Mucosa of gallbladder (tissue), 1 donor: ENCODE measurements around the gene CYP46A1. TPM values are rescaled to one million over a fixed set of nuclear protein-coding genes. Genes with fewer than 3 reads are reported as not detected.

ENCODE experiments used
- DNase-seq: peaks from one replicate; pipeline ENCODE4 v3.0.0-alpha.2; 2020; ENCODE audit warnings: low spot score
- total RNA-seq: library from RNA; stranded (reverse); gene quantifications from one replicate; pipeline ENCODE4 v1.2.1, GENCODE V29; 2021
- donor health status: DM: no; HTN: no; CAD: no.

Gene CYP46A1
- total RNA-seq, 1 donor from 2014 or later: 1.8 TPM

DNA sequence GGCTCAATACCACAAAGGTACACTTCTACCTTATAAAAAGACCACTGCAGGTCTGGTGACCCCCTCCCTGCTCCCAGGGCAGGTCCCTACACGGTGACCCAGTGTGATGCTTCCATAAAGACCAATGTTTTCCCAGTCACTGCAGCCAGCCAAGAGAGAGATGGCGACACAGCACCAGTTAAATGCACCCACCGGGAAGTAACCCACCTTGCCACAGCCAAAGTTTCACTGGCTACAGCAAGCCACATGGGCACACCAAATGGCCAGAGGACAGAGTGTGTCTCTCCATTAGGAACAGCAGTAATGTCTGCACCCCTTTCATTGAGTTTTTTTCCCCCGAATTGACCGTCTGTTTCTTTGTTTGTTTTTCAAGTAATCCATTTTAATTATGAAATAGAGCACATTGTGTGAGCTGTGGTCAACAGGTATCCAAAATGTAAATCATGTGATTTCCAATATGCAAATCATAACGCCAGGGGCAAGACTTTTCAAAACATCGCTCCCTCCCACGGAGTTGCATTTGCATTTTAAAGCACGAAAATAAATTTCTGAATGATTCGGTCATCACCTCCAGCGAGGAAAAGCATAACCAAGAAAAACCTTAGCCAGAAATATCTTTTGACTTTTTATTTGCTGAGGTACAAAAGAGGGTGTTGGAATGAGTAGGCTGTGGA, 60.2 kb downstream of the CYP46A1 start:
- no peak for DNase-seq

DNA sequence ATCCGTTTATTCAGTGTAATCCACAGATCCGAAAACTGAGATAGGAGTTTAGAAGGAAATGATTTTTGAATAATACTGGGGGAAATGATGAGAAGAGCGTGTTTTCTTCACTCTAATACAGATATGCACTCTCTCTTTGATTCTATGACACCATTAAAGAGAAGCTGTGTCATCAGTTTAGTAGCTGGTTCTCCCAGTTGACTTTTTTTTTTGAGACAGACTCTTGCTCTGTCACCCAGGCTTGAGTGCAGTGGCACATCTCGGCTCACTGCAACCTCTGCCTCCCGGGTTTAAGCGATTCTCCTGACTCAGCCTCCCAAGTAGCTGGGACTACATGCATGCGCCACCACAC, 60.8 kb downstream of the CYP46A1 start:
- DNase-seq: no peak

- DNase-seq: no peak
These were observed 61.3 kb downstream of the CYP46A1 start for GRCh38 chr14:99745307-99745951.

DNA sequence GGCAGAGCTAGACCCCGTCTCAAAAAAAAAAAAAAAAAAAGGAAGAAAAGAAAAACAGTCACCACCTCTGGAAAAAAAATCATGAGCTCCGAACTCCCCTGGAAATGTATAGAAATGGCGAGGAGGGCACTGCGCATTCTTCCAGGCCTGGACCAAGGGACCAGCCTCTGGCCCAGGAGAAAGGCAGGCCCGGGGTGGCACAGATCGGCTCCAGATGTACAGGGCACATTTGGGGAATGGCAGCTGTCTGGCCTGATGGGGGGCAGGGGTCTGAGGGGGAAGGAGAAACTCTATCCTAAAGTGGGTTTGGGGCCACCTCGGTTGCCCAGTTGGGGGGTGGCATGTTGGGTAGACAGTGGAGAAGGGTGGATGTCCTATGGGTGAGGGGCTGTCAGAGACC, 63.1 kb downstream of the CYP46A1 start:
- DNase-seq: no peak

GRCh38 chr14:99747582-99748330, 63.7 kb downstream of the CYP46A1 start:
- DNase-seq: no peak

- DNase-seq: no peak
These were observed 64.4 kb downstream of the CYP46A1 start for GRCh38 chr14:99748529-99748928.

DNA sequence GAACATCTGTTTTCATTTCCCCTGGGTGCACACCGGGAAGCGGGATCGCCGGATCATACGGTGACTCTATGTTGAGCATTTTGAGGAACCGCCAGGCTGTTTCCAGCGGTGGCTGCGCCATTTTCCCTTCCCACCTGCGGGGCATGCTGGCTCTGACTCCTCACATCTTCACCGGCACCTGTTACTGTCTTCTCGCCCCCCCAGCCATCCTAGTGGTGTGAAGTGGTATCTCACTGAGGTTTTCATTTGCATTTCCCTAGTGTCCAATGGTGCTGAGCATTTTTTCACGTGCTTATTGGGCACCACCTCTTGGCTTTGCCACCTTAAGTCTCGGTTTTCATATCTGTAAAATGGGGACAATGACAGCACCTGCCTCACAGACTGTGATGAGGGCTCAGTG, 65.0 kb downstream of the CYP46A1 start:
- no peak for DNase-seq

DNA sequence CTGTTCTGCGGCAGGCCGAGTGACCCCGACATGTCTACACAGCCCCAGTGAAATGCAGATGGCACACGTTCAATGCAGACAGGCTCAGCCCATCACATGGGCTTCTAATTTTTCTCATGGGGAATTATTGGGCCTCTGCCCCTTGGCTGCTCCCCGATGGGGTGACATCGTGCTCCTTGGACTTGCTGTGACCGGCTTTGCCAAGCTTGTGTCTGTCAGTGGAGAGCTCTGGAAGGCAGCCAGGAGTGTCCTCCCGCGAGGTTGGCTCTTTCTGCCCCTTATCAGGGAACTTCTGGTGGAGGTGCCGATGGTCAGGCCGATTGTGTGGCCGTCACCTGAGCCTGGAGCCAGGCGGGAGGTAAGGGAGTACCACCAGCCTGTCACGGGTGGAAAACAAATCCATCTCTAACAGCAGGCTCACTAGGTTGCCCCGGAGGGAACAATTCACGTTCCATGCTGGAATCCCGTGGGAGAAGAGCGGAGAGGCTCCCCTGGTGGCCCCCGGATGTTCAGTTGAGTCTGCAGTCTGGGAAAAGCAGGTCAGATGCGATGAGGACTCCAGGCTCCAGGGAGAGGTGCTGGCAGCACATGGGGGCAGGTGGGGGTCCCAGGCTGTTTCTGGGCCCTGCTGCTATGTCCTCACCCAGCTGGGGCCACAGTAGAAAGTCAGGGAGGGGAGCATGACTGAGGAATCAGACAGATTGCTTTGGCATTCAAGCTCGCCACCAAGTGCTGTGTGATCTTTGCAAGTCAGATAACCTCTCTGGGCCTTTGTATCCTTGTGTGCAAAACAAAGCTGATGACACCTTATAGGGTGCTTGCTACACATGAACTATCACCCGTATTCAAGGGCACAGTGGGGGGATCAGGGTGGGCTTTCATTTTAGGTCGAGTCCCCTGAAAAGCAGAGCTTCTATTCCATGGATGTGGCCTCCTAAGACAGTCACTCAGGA, 65.9 kb downstream of the CYP46A1 start:
- DNase-seq: no peak

DNA sequence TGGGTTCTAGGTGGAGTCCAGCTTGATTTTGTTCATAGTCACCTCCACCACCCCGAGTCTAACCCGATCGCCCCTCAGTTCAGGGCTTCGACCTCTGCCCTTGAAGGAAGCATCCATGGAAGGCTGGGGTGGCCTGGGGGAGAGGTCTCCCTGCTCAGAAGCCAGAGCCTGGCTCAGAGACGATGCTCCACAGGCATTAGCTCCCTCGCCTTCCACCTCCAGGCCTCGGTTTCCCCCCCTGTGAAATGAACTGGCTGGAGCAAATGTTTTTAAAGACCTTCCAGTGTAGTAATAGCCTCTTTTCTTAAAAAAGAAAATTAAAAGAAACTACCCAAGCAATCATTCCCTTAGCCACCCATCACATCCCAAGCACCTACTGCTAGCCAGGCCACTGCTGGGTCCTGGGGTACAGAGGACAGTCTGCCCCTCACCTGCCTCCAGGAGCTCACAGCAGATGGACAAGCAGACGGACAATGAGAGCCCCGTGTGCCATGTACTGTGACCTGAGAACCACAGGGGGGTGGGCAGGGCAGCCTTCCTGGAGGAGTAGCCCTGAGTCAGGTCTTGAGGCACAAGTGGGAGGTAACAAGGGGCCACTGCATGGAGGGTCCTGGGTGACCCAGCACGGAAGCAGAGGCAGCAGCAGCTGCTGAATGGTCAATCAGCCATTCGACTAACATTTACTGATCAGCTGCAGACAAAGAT, 66.8 kb downstream of the CYP46A1 start:
- no peak for DNase-seq

DNA sequence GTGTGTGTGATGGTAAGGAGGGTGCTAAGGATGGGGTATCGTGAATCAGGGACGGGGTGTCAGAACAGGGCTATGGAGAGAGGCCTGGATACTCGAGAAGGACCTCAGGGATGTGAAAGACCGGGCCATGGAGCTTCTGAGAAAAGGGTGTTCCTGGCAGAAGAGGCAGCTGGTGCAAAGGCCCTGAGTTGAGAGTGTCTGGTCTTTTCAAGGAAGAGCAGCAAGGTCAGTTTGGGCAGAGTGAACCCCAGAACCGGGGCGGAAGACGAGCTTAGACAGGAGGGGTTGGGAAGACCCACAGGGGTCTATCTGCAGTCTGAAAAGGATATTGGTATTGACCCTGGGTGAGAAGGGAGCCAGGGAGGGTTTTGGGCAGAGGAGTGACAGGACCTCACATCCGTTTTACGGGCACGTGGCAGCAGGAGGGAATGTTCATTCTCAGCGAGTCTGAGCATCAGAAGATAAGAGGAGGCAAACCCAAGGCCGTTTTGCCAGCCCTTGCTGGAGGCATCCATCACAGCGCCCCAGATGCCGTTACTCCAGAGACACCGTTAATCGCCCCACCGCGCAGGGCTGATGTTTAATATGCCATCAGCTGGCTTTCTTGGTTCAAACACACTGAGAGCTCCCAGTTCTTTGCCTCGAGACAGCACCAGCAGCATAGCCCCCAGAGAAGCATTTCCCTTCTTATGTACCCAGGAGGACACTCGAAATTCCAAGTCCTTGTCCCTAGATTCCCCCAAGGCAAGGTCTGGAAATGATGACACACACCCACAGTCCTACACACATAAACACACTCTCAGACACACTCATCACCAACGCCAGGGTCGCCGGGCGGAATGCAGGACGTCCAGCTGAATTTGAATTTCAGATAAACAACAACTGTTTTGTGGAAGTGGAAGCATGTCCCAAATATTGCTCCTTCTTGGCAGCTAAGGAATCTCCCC, 67.7 kb downstream of the CYP46A1 start:
- no peak for DNase-seq

- DNase-seq: no peak
These were observed 68.5 kb downstream of the CYP46A1 start for GRCh38 chr14:99752486-99753121.

GRCh38 chr14:99753225-99754140, 69.4 kb downstream of the CYP46A1 start:
- no peak for DNase-seq

GRCh38 chr14:99754141-99755067, 70.3 kb downstream of the CYP46A1 start:
- no peak for DNase-seq

GRCh38 chr14:99755068-99755405, 70.9 kb downstream of the CYP46A1 start:
- DNase-seq: no peak

DNA sequence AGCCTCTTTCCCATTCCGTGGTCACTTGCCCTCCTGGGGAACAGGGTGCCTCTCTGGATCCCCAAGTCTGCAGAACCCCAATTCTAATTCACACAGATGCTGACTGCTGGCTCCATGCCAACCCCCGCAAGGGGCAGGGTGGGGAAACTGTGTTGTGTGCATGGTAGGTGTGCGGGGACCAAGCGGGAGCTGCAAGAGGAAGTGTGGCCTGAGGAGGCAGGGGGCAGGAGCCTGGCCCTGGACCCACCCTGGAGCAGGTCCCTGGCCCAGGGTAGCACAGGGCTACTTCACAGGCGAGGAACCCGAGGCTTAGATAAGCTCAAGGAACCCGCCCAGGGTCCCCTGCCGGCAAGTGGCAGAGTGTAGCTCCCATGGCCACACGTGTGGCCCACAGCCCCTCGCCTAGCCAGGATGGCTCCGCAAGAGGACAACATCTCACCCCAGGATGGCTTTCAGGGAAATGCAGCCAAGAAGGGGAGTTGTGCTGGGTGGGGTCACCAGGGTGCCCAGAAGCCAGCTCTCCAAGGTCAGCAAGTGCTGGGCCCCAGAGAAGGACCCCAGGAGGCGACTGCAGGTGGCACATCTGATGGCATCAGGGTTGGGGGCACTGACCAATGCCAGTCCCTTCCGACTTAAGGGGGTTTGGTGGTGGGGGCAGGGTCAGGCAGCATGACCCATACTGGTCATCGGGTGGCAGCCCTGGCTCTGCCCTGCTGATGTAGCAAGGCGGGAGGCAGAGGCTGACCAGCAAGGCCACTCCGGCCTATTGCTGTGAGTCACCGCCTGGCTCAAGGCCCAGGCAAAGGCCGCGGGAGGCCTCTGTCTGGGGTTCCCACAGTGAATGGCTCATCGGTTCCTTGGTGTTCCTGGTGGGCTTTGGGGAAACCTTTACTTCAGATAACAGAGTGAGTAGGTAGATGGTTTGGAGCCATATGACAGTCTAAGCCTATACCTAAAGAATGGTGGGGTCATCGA, 71.8 kb downstream of the CYP46A1 start:
- peak; percentile 74 for DNase-seq

- DNase-seq: no peak
These were observed 72.7 kb downstream of the CYP46A1 start for GRCh38 chr14:99756796-99757195.
